Activated CD4-positive, alpha-beta T cell treated with anti-CD3 and anti-CD28 coated beads for 4 hours (primary cell): ENCODE results near the gene TARS2.

Source experiments
- DNase-seq, 2 donors: peaks; one replicate each; pipeline ENCODE4 v3.0.0-alpha.2; 2020

The TARS2 gene

GRCh38 chr1:150511551-150511950, 24.3 kb downstream of the TARS2 start:
- DNase-seq = no peak

- no peak for DNase-seq
Observed at GRCh38 chr1:150511985-150512660, 24.9 kb downstream of the TARS2 start.

- no peak for DNase-seq
Observed at GRCh38 chr1:150512846-150513245, 25.6 kb downstream of the TARS2 start.

GRCh38 chr1:150513351-150513791, 26.2 kb downstream of the TARS2 start:
- no peak for DNase-seq

DNA sequence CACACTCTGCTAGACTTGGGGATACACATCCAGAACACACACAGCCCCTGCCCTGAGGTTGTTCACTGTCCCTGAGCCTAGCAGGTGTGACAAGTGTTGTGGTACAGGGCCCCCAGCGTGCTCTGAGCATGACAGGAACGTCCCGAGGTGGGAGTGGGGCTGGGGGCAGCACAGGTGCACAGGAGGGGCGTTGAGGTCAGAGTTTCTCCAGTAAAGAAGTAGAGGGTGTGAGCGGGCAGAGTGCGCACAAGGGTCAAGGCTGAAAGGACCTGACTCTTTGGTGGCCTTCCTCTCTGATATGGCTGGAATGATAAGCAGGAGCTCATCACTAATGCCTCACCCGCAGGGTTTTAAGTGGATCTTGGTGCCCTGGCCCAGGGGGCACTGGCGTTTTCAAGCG, 27.0 kb downstream of the TARS2 start:
- no peak for DNase-seq

DNA sequence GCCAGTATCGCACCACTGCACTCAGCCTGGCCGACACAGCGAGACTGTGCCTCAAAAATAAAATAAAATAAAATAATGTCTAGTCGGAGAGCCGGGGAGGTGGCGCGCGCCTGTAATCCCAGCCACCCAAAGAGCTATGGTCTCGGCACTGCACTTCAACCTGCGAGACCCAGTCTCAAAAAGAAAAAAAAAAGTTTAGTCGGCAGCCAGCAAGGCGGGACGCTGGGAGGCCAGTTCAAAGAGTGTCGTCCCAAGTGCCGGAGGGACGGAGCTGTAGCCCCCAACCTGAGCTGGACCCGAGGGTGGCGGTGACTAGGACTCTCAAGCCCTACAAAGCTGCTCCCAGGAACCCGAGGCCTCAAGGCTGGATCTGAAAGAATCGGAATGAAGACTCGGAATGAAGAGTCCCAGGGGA, 27.7 kb downstream of the TARS2 start:
- DNase-seq = no peak

- peak; percentile 85 to 89 for DNase-seq
Observed at GRCh38 chr1:150515328-150516049, 28.3 kb downstream of the TARS2 start, which contains the start of gene FALEC. FALEC (plus strand) TSS chr1:150515752.

GRCh38 chr1:150516050-150516591, 28.9 kb downstream of the TARS2 start:
- DNase-seq = no peak

- no peak for DNase-seq
Observed at GRCh38 chr1:150516616-150517015, 29.4 kb downstream of the TARS2 start.

DNA sequence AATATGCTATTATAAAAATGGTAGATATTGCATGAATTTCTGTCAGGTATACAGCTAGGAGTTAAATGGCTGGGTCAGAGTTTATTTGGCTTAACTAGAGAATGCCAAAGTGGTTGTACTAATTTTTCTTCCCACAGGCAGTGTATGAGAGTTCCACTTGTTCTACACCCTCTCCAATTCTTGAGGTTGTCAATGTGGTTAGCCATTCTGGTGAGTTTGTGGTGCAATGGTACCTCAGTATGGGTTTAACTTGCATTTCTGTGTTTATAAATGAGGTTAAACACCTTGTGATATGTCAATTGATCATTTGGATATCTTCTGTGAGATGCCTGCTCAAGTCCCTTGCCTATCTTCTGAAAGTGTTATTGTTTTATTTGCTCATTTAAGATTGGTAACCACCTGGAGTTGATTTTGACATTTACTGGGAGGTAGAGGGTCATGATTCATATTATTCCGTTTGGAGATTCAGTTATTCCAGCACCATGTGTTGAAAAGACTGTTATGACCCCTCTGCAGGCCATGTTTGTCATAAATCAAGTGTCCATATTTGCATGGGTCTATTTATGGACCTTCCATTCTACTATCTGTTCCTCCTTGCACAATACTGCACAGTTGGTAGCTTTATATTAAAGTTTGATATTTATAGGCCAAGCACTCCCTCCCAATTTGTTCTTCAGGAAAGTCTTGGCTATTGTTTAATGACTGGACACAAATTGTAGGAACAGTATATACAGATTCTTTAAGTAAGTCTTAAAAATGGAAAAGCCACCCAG, 34.2 kb downstream of the TARS2 start:
- no peak for DNase-seq

DNA sequence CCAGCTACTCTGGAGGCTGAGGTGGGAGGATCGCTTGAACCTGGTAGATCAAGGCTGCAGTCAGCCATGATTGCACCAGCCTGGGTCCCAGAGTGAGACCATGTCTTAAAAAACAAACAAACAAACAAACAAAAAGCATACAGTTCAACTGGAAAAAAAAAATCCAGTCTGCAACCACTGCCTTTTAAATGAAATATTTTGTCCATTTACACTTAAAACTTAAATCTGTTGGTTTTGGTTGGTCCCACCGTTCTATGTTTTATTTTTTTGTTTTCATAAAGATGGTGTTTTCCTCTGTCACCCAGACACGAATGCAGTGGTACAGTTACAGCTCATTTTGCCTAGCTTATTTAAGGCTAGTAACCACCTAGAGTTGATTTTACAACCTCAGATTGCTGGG, 38.1 kb downstream of the TARS2 start:
- no peak for DNase-seq

DNA sequence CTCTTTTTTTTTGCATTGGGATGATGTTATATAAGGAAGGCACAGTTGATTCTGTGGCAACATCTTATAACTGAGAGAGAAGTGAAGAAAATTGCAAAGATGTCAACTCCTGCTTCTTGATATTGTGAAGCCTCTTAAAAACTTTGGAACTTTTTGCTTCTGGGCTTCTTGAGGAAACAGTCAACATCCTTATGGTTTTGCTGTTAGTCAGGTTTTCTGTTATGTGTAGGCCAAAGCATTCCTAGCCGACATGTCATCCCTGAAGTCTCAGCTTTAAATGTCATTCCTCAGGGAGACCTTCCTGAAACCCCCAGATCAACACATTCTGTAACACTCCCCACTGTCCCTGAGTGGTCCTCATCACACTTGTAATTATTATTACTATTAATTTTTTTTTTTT, 41.0 kb downstream of the TARS2 start:
- DNase-seq = no peak

- DNase-seq = no peak
Observed at GRCh38 chr1:150529017-150529416, 41.8 kb downstream of the TARS2 start.

- DNase-seq = no peak
Observed at GRCh38 chr1:150530491-150531159, 43.4 kb downstream of the TARS2 start.

- no peak for DNase-seq
Observed at GRCh38 chr1:150532860-150533259, 45.6 kb downstream of the TARS2 start.

- no peak for DNase-seq
Observed at GRCh38 chr1:150534002-150534401, 46.8 kb downstream of the TARS2 start.

- no peak for DNase-seq
Observed at GRCh38 chr1:150535511-150536287, 48.5 kb downstream of the TARS2 start.

- DNase-seq = no peak
Observed at GRCh38 chr1:150536836-150537731, 49.9 kb downstream of the TARS2 start.

GRCh38 chr1:150537732-150538684, 50.8 kb downstream of the TARS2 start:
- DNase-seq = no peak
